HG03521 (cell line): ENCODE results near the gene ATN1.

ENCODE experiments used
- ATAC-seq: cut with Tn5 transposase; IDR thresholded peaks from one replicate; pipeline ENCODE4 v1.9.1; 2021; ENCODE audit warnings: mild to moderate bottlenecking, moderate library complexity; ENCODE audit not compliant: unreplicated experiment

The ATN1 gene

GRCh38 chr12:6968426-6968825, 40.7 kb downstream of the ATN1 start:
- no peak for ATAC-seq

GRCh38 chr12:6970096-6970527, 42.4 kb downstream of the ATN1 start:
- peak; percentile 29 for ATAC-seq

- no peak for ATAC-seq
Measured at GRCh38 chr12:6974180-6974579, 46.4 kb downstream of the ATN1 start.

- ATAC-seq = no peak
Measured at GRCh38 chr12:6975297-6976032, 47.7 kb downstream of the ATN1 start.

GRCh38 chr12:6977653-6978052, 49.9 kb downstream of the ATN1 start:
- no peak for ATAC-seq

- ATAC-seq = no peak
Measured at GRCh38 chr12:6978188-6978587, 50.4 kb downstream of the ATN1 start.

- no peak for ATAC-seq
Measured at GRCh38 chr12:6978611-6979011, 50.9 kb downstream of the ATN1 start.

GRCh38 chr12:6979021-6979420, 51.3 kb downstream of the ATN1 start:
- no peak for ATAC-seq

GRCh38 chr12:6979453-6979852, 51.7 kb downstream of the ATN1 start:
- no peak for ATAC-seq

- no peak for ATAC-seq
Measured at GRCh38 chr12:6980075-6980474, 52.3 kb downstream of the ATN1 start.

GRCh38 chr12:6980740-6981139, 53.0 kb downstream of the ATN1 start:
- ATAC-seq = no peak

- no peak for ATAC-seq
Measured at GRCh38 chr12:6981152-6982052, 53.6 kb downstream of the ATN1 start.

GRCh38 chr12:6982532-6982931, 54.8 kb downstream of the ATN1 start:
- no peak for ATAC-seq

GRCh38 chr12:6987956-6988553, 60.3 kb downstream of the ATN1 start:
- no peak for ATAC-seq
